ENCODE data around the gene TBP. TPM values are rescaled to one million over a fixed set of nuclear protein-coding genes. Genes with fewer than 3 reads are reported as not detected.
"Not testable (repeated sequence)": the region's sequence is repeated elsewhere in the genome, so short reads cannot be mapped to it uniquely, and the experiment has no call there.

Gene TBP
- polyA plus RNA-seq, 10 donors: 11.8 to 18.8 (median 15.0) TPM

GRCh38 chr6:170596426-170596825 lies 42.3 kb downstream of the TBP start:
- DNase-seq: peak in 1 of 3 donors; percentile 11

GRCh38 chr6:170597278-170597677 lies 43.1 kb downstream of the TBP start:
- DNase-seq: no peak

- no peak for DNase-seq
Measured at GRCh38 chr6:170605574-170606259, 51.5 kb downstream of the TBP start.

GRCh38 chr6:170609225-170609624 lies 55.1 kb downstream of the TBP start:
- DNase-seq: not testable (repeated sequence)

GRCh38 chr6:170612256-170612804 lies 58.2 kb downstream of the TBP start:
- not testable (repeated sequence) for DNase-seq

GRCh38 chr6:170616020-170616554 lies 61.9 kb downstream of the TBP start:
- DNase-seq: not testable (repeated sequence)

Other genes starting within 250 kb of the TBP start
- 10 to 100 TPM; 20.5 to 29.7 (median 26.7) TPM for gene FAM120B, start 247.6 kb upstream of the TBP start, polyA plus RNA-seq (ENCODE audit: insufficient read length in 10 of 10)
- gene PSMB1, start 1.1 kb upstream of the TBP start, polyA plus RNA-seq (ENCODE audit: insufficient read length in 10 of 10): 100 to 1,000 TPM; 119 to 141 (median 131) TPM
- 10 to 100 TPM; 46.6 to 55.4 (median 53.5) TPM for gene PDCD2, start 30.3 kb downstream of the TBP start, polyA plus RNA-seq (ENCODE audit: insufficient read length in 10 of 10)